T-helper 1 cell (primary cell): ENCODE measurements around the gene GTF2F2.

Experiments
- DNase-seq, 5 donors: peaks; one replicate each; pipeline ENCODE4 v3.0.0-alpha.2; 2012 to 2020

The GTF2F2 gene

GRCh38 chr13:45122941-45123340 is 2.6 kb downstream of the GTF2F2 start:
- DNase-seq, result no peak

GRCh38 chr13:45132369-45133064 is 12.2 kb downstream of the GTF2F2 start:
- no peak for DNase-seq

- no peak for DNase-seq
Measured at GRCh38 chr13:45133396-45134118, 13.2 kb downstream of the GTF2F2 start.

- no peak for DNase-seq
Measured at GRCh38 chr13:45136741-45137504, 16.6 kb downstream of the GTF2F2 start.

GRCh38 chr13:45137526-45137925 is 17.2 kb downstream of the GTF2F2 start:
- no peak for DNase-seq

- no peak for DNase-seq
Measured at GRCh38 chr13:45138282-45138681, 18.0 kb downstream of the GTF2F2 start.

GRCh38 chr13:45141369-45141768 is 21.1 kb downstream of the GTF2F2 start:
- DNase-seq, result no peak

GRCh38 chr13:45142440-45143345 is 22.4 kb downstream of the GTF2F2 start:
- no peak for DNase-seq

GRCh38 chr13:45143346-45143751 is 23.0 kb downstream of the GTF2F2 start:
- no peak for DNase-seq

GRCh38 chr13:45149964-45150363 is 29.7 kb downstream of the GTF2F2 start:
- DNase-seq, result no peak

- DNase-seq, result no peak
Measured at GRCh38 chr13:45156565-45157361, 36.5 kb downstream of the GTF2F2 start.

GRCh38 chr13:45162194-45162593 is 41.9 kb downstream of the GTF2F2 start:
- DNase-seq, result no peak

GRCh38 chr13:45162821-45163220 is 42.5 kb downstream of the GTF2F2 start:
- DNase-seq, result no peak

- no peak for DNase-seq
Measured at GRCh38 chr13:45166858-45167257, 46.5 kb downstream of the GTF2F2 start.

- DNase-seq, result no peak
Measured at GRCh38 chr13:45167611-45168554, 47.6 kb downstream of the GTF2F2 start.

GRCh38 chr13:45168555-45168930 is 48.2 kb downstream of the GTF2F2 start:
- DNase-seq, result no peak

GRCh38 chr13:45174478-45174877 is 54.2 kb downstream of the GTF2F2 start:
- no peak for DNase-seq

GRCh38 chr13:45178349-45179162 is 58.2 kb downstream of the GTF2F2 start:
- peak in 1 of 5 donors; percentile 22 for DNase-seq

- DNase-seq, result no peak
Measured at GRCh38 chr13:45179428-45179827, 59.1 kb downstream of the GTF2F2 start.

GRCh38 chr13:45180303-45180702 is 60.0 kb downstream of the GTF2F2 start:
- DNase-seq, result no peak
